Vagina (tissue), 2 donors: ENCODE data around the gene SYT1. TPM values are rescaled to one million over a fixed set of nuclear protein-coding genes. Genes with fewer than 3 reads are reported as not detected.

ENCODE experiments used
- DNase-seq, 2 donors: peaks; one replicate each; pipeline ENCODE4 v3.0.0-alpha.2; 2017; ENCODE audit errors: extremely low spot score in 2 of 2
- H3K27ac ChIP-seq: fragments of 200-600 bp; sonication (generic); one replicate; pipeline ENCODE4 v1.5.1; 2019
- H3K27me3 ChIP-seq: fragments of 200-600 bp; sonication (generic); one replicate; pipeline ENCODE4 v1.5.1; 2019
- H3K36me3 ChIP-seq, 2 donors: fragments of 200-600 bp; sonication (generic); one replicate each; pipeline ENCODE4 v1.5.1; 2017 to 2019
- H3K4me1 ChIP-seq: fragments of 200-600 bp; sonication (generic); one replicate; pipeline ENCODE4 v1.5.1; 2019
- H3K4me3 ChIP-seq, 2 donors: fragments of 200-600 bp; sonication (generic); 1 replicate in 1 of 2; 2 replicates in 1 of 2; pipeline ENCODE4 v1.5.1; 2016 to 2019
- H3K9me3 ChIP-seq: fragments of 200-600 bp; sonication (generic); one replicate; pipeline ENCODE4 v1.5.1; 2019
- POLR2A ChIP-seq, 2 donors: fragments of 450-650 bp; IDR thresholded peaks; one replicate each; pipeline ENCODE4 v1.6.1; 2017; ENCODE audit warnings: antibody characterized with exemption in 2 of 2, mild to moderate bottlenecking in 2 of 2, moderate library complexity in 2 of 2
- POLR2AphosphoS5 ChIP-seq, 2 donors: sonication (generic); formaldehyde crosslinking; IDR thresholded peaks; one replicate each; pipeline ENCODE4 v1.9.0; 2017; ENCODE audit warnings: antibody characterized with exemption in 2 of 2, mild to moderate bottlenecking in 2 of 2, low read depth in 1 of 2; ENCODE audit not compliant: insufficient read depth in 1 of 2
- intact Hi-C: fragments of 100-400 bp; cut with DNase I; formaldehyde crosslinking; loops from one replicate; pipeline ENCODE4 v1.15.1; 2023
- total RNA-seq: library from RNA; depleted of rRNA; stranded (reverse); fragments of >200 nt; gene quantifications from one replicate; pipeline ENCODE4 v1.2.3, GENCODE V29; 2016
- TF ChIP-seq, protein P1 (sequence below), 3 experiments: fragments of 450-650 bp in 2 of 3; fragments of 200-600 bp in 1 of 3; sonication (generic) in 1 of 3; IDR thresholded peaks; one replicate each; pipeline ENCODE4 v1.5.1; 2017 to 2019; ENCODE audit warnings: antibody characterized with exemption in 3 of 3, mild to moderate bottlenecking in 2 of 3, moderate library complexity in 2 of 3

SYT1 gene
- total RNA-seq, 1 donor from 2014 or later = 13.3 TPM

DNA sequence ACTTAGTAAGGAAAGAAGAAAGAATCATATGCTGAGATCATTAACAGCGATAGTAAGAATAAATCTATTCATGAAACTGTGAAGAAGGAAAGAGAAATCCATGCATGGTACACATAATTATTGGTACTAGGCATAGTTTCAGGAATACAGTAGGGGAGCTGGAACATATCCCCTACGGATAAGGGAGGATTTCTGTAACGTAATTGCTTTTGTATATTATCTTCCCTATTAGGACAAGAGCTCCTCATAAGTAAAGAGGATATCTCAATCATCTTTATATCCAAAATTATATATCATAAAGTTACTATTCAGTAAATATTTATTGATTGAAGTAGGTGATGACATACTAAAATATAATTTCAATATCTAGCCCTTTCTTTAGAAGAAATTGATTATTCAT, 22.9 kb downstream of the SYT1 start:
- H3K4me3 ChIP-seq = no peak overlapping the region
- H3K36me3 ChIP-seq = no peaks in the 10 kb centered on the region

DNA sequence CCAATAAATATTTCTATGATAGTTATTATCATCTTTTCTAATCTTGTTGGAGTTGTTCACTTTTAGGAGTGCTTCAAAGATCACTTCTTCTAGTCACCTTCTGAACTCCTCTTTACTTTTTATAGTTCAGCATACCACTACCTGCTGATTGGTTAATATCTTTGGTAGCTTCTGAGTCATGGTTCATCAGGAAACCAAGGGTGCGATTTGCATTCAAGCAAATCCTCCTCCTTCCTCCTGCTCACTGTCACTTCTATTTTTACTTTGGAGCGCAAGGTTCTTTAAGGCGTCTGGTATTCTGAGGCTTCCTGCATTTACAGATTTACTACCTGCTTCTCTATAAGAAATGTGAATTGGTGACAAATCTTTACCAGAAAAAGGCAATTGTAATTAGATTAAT, 24.0 kb downstream of the SYT1 start:
- Histone ChIP-seq H3K27me3 (no peaks in the 10 kb centered on the region), H3K4me1 (no peaks in the 10 kb centered on the region), H3K27ac (no peak overlapping the region), H3K9me3 (no peaks in the 10 kb centered on the region), H3K36me3 (no peaks in the 10 kb centered on the region), H3K4me3 (no peak overlapping the region)
- intact Hi-C loops = no loop called here
- no peak for DNase-seq
- TF ChIP-seq, protein P1, sequence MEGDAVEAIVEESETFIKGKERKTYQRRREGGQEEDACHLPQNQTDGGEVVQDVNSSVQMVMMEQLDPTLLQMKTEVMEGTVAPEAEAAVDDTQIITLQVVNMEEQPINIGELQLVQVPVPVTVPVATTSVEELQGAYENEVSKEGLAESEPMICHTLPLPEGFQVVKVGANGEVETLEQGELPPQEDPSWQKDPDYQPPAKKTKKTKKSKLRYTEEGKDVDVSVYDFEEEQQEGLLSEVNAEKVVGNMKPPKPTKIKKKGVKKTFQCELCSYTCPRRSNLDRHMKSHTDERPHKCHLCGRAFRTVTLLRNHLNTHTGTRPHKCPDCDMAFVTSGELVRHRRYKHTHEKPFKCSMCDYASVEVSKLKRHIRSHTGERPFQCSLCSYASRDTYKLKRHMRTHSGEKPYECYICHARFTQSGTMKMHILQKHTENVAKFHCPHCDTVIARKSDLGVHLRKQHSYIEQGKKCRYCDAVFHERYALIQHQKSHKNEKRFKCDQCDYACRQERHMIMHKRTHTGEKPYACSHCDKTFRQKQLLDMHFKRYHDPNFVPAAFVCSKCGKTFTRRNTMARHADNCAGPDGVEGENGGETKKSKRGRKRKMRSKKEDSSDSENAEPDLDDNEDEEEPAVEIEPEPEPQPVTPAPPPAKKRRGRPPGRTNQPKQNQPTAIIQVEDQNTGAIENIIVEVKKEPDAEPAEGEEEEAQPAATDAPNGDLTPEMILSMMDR (IDR thresholded peaks at IDR 0.05) = no peak
- no peak for TF ChIP-seq POLR2AphosphoS5 (IDR thresholded peaks at IDR 0.05; ENCODE audit: insufficient read depth in 1 of 2, low read depth in 1 of 2)
- no peak for TF ChIP-seq POLR2A (IDR thresholded peaks at IDR 0.05)

More for the DNA sequence above, 22.9 kb downstream of the SYT1 start:
- no peak for DNase-seq
- TF ChIP-seq, protein P1 (IDR thresholded peaks at IDR 0.05) = no peak
- TF ChIP-seq POLR2AphosphoS5 (IDR thresholded peaks at IDR 0.05; ENCODE audit: insufficient read depth in 1 of 2, low read depth in 1 of 2) = no peak
- no peak for TF ChIP-seq POLR2A (IDR thresholded peaks at IDR 0.05)
- Histone ChIP-seq H3K9me3 (no peaks in the 10 kb centered on the region), H3K4me1 (no peaks in the 10 kb centered on the region), H3K27ac (no peak overlapping the region), H3K27me3 (no peaks in the 10 kb centered on the region)
- intact Hi-C loops = no loop called here

DNA sequence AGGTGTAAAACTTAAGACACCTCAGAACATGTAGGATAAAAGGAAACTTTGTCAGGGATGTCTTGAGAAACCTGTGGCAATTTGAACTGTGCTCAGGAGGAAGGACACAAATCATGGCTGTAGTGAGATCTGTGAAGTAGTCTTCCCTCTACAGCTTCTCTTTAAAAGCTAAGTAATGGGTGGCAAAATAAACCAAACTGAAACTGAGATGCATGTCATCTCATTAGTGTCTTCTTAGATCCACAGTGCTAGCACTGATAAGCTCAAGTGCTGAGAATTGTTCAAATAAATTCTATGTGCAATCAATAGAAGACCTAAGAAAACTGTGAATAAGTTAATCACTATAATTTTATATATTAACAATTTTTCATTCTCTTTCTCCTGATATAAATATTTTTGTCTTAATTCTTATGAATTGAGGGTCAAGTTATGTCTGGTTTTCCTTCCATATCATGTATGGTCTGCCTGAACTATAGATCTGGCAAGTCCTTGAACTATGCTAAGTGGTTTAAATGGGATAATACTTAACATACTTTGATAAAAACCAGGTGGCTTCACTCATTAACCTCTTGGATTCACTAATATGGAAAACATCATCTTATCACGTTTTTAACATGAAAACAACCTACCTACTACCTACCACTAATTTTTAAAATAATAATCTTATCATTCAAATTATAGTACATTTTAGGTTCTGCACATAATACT, 27.2 kb downstream of the SYT1 start:
- no peaks in the 10 kb centered on the region for H3K36me3 ChIP-seq
- intact Hi-C loops = no loop called here
- no peaks in the 10 kb centered on the region for H3K4me1 ChIP-seq
- H3K27me3 ChIP-seq = no peaks in the 10 kb centered on the region
- no peak overlapping the region for H3K27ac ChIP-seq
- H3K4me3 ChIP-seq = no peak overlapping the region
- H3K9me3 ChIP-seq = no peaks in the 10 kb centered on the region
- DNase-seq = no peak
- TF ChIP-seq POLR2A (IDR thresholded peaks at IDR 0.05) = no peak
- TF ChIP-seq, protein P1 (IDR thresholded peaks at IDR 0.05) = no peak
- no peak for TF ChIP-seq POLR2AphosphoS5 (IDR thresholded peaks at IDR 0.05; ENCODE audit: insufficient read depth in 1 of 2, low read depth in 1 of 2)

DNA sequence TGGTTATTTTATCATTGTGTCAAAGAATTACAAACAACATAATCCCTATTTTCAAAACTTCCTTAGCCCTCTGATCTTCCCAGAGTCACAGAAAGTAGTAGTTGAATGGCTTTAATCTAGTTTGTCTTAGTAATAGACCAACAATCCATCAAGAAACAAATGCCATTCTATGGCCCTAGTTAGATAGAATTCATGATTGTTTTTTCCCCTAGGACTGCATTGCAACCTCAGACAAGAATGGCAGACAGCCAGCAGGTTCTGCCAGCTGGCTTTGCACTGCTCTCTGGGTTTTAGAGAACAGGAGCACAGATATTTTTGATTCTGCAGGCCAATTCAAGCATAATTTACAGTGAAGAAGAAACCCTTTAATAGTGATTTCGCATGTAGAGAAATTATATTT, 33.8 kb downstream of the SYT1 start:
- Histone ChIP-seq H3K4me3 (no peak overlapping the region), H3K27ac (no peak overlapping the region), H3K27me3 (no peaks in the 10 kb centered on the region), H3K36me3 (no peaks in the 10 kb centered on the region), H3K4me1 (no peaks in the 10 kb centered on the region), H3K9me3 (no peaks in the 10 kb centered on the region)
- intact Hi-C loops = no loop called here
- TF ChIP-seq POLR2AphosphoS5 (IDR thresholded peaks at IDR 0.05; ENCODE audit: insufficient read depth in 1 of 2, low read depth in 1 of 2) (no peak), POLR2A (IDR thresholded peaks at IDR 0.05) (no peak)
- TF ChIP-seq, protein P1 (IDR thresholded peaks at IDR 0.05) = no peak
- DNase-seq = no peak

DNA sequence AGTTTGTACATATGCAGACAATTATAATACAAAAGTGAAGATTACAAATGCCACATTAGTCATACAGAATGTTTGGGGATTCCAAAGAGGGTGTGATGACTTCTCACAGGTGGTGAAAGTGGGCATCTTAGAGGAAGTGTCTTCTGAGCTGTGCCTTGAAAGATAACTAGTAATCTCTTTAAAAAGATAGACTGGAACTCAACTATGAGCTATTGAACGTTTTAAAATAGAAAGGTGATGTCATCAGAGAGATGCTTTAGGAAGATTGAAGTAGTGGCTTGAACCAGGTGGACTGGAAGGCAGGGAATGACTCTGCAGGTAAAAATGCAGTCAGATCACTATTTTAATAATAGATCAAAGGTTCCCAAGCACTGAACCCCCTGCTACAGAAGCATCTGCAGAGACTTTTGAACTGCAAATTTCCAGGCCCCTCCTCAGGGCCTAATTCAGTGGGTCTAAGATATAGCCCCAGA, 50.3 kb downstream of the SYT1 start:
- Histone ChIP-seq H3K4me3 (no peak overlapping the region), H3K36me3 (no peaks in the 10 kb centered on the region), H3K27ac (no peak overlapping the region), H3K27me3 (no peaks in the 10 kb centered on the region), H3K9me3 (no peaks in the 10 kb centered on the region), H3K4me1 (no peaks in the 10 kb centered on the region)
- intact Hi-C loops = no loop called here
- TF ChIP-seq, protein P1 (IDR thresholded peaks at IDR 0.05) = no peak
- TF ChIP-seq POLR2A (IDR thresholded peaks at IDR 0.05) (no peak), POLR2AphosphoS5 (IDR thresholded peaks at IDR 0.05; ENCODE audit: insufficient read depth in 1 of 2, low read depth in 1 of 2) (no peak)
- DNase-seq = no peak
